IMR-90 (cell line): ENCODE results near the gene TSPEAR.

Source experiments
- MAFK ChIP-seq: IDR thresholded peaks from 2 replicates; pipeline ENCODE4 v1.6.1; 2012; ENCODE audit warnings: low read depth, low read length, improper control_type of control experiment
- POLR2A ChIP-seq: IDR thresholded peaks from 2 replicates; pipeline ENCODE4 v1.6.1; 2012; ENCODE audit warnings: mild to moderate bottlenecking, low read depth, low read length
- RAD21 ChIP-seq: IDR thresholded peaks from 2 replicates; pipeline ENCODE4 v1.6.1; 2012; ENCODE audit warnings: low read length, improper control_type of control experiment
- RFX5 ChIP-seq: IDR thresholded peaks from 2 replicates; pipeline ENCODE4 v1.8.0; 2012; ENCODE audit warnings: low read depth, mild to moderate bottlenecking, low read length, moderate library complexity
- TF ChIP-seq, protein P1 (sequence below): fragments of 150-350 bp; IDR thresholded peaks from 2 replicates; pipeline ENCODE4 v1.6.1; 2017; ENCODE audit warnings: mild to moderate bottlenecking, antibody characterized with exemption, low read length, low read depth
- TF ChIP-seq, protein P2 (sequence below): conservative IDR thresholded peaks from 2 replicates; pipeline ENCODE4 v1.5.1; 2012; ENCODE audit warnings: mild to moderate bottlenecking, low read depth, low read length, improper control_type of control experiment

DNA sequence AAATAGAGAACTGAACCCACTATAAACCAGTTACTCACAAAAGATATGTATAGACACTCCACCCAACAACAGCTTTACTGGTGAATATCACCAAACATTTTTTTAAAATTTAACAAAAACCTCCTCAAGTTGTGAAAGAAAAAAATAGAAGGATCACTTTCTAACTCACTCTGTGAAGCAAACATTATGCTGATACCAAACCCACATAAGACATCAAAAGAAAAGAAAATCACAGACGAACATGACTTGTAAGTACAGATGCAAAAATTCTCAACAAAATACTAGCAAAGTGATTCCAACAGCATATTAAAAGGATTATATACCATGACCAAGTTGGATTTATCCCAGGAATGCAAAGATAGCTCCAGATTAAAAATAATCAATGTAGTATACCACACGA, 19.7 kb downstream of the TSPEAR start:
- TF ChIP-seq, protein P1, sequence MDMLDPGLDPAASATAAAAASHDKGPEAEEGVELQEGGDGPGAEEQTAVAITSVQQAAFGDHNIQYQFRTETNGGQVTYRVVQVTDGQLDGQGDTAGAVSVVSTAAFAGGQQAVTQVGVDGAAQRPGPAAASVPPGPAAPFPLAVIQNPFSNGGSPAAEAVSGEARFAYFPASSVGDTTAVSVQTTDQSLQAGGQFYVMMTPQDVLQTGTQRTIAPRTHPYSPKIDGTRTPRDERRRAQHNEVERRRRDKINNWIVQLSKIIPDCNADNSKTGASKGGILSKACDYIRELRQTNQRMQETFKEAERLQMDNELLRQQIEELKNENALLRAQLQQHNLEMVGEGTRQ, result no peak
- TF ChIP-seq, protein P2, sequence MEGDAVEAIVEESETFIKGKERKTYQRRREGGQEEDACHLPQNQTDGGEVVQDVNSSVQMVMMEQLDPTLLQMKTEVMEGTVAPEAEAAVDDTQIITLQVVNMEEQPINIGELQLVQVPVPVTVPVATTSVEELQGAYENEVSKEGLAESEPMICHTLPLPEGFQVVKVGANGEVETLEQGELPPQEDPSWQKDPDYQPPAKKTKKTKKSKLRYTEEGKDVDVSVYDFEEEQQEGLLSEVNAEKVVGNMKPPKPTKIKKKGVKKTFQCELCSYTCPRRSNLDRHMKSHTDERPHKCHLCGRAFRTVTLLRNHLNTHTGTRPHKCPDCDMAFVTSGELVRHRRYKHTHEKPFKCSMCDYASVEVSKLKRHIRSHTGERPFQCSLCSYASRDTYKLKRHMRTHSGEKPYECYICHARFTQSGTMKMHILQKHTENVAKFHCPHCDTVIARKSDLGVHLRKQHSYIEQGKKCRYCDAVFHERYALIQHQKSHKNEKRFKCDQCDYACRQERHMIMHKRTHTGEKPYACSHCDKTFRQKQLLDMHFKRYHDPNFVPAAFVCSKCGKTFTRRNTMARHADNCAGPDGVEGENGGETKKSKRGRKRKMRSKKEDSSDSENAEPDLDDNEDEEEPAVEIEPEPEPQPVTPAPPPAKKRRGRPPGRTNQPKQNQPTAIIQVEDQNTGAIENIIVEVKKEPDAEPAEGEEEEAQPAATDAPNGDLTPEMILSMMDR, result no peak
- TF ChIP-seq RAD21, result no peak
- no peak for TF ChIP-seq RFX5
- TF ChIP-seq POLR2A, result no peak
- no peak for TF ChIP-seq MAFK
